GM11168 (cell line): ENCODE data around the gene CFAP61.

Experiments used
- in situ Hi-C: fragments of 300-500 bp; cut with MboI; formaldehyde crosslinking; loops from one replicate; pipeline ENCODE4 v1.12.0; 2022; ENCODE audit warnings: low sequenced_read_pairs; ENCODE audit not compliant: unreplicated experiment

CFAP61 gene

DNA sequence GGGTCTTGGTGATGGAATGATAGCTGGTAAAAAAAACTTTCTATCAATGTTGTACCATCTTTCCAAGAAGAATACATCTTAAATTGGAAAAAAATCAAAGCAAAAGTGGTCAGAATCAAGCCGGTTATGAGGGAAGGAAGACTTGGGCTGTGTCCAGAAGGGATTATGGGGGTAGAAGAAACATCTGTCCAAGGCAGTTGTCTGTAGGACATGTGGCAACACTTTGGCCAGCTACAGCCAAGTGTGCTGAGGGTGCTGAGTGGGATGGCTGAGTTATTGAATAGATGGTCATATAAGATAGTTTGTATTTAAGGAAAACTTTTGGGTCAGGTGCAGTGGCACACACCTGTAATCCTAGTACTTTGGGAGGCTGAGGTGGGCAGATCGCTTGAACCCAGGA is 354.0 kb downstream of the CFAP61 start:
- in situ Hi-C loops = no loop called here

DNA sequence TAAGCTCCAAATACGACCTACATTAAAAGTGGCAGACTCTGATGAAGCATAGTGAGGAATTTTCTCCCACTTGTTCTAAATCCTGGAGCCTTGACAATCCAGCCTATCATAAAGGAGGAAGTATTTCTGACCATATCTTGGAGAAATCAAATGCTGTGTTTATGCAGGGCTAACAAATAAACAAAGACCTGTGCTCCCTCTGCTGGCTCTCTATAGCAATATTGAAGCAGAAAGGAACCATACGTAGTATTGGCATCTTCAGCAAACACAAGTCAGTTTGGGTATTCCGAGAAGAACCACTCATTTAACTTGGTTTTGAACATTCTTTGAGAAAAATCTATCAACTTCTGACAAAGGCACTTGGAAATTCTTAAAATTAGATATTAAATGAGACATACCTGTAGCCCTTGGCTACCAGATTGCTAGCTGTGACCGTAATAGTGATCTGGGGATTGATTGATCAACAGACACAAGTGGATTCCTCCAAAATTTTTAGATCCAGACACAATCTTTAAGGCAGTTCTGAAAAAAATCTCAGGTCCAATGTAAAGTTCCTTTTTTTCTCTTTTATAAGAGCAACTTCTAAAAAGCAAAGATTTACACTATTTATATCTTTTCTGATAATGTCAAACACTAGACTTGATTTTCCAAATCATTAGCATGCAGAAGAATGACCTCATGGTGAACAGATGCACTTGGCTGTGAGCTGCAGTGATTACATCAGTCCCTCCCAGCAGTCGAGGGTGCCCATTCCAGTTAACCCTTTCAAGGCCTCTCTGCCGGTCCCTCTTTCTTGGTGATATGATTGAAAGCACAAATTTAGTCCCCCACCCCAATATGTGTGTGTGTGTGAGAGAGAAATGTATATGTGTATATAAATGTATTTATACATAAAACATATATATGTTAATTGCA is 355.8 kb downstream of the CFAP61 start:
- in situ Hi-C loops = no loop called here

DNA sequence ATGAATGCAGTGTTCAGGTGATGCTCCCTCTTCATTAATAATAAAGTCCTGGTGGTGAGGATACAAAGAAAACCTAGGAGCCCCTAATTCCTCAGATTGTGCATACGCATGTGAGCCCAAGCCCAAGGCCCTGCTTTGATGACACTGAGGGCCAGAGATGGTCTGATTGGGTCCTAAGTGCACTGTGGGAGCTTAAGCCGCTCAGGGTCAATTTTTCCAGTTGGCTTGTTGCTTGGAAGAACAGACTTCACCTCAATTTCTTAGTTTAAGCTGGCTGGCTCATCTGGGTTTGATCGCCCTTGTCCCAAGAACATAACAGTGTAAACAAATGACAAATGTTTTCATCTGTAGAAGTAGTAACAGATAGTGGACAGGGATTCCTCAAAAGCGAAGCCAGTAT is 357.0 kb downstream of the CFAP61 start:
- in situ Hi-C loops = no loop called here
